Kidney glomerular epithelial cell (primary cell): ENCODE data around the gene B4GALT1.
"Not testable (repeated sequence)": the region's sequence is repeated elsewhere in the genome, so short reads cannot be mapped to it uniquely, and the experiment has no call there.

ENCODE experiments used
- DNase-seq: peaks from one replicate; lab custom pipeline; 2025; lab: John Stamatoyannopoulos, UW

Gene B4GALT1

GRCh38 chr9:33184963-33185362 is 17.8 kb upstream of the B4GALT1 start:
- DNase-seq: no peak

DNA sequence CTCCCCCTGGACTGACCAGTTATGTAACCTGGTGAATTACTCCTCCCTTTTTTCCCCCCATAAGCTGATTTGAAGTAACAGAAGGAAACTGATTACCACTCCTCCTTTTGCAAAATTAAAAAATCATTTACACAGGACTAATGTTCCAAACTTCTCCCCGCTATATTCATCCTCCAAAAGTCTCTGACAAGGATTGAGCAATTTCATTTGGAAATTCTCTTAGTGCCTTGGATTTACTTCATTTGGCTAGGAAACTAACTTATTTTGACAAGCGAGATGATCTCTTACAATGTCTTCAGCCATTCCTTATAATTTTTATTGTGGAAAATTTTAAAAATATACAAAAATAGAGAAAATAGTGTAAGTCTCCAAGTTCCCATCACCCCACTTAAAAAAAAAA is 15.4 kb upstream of the B4GALT1 start:
- DNase-seq: no peak

DNA sequence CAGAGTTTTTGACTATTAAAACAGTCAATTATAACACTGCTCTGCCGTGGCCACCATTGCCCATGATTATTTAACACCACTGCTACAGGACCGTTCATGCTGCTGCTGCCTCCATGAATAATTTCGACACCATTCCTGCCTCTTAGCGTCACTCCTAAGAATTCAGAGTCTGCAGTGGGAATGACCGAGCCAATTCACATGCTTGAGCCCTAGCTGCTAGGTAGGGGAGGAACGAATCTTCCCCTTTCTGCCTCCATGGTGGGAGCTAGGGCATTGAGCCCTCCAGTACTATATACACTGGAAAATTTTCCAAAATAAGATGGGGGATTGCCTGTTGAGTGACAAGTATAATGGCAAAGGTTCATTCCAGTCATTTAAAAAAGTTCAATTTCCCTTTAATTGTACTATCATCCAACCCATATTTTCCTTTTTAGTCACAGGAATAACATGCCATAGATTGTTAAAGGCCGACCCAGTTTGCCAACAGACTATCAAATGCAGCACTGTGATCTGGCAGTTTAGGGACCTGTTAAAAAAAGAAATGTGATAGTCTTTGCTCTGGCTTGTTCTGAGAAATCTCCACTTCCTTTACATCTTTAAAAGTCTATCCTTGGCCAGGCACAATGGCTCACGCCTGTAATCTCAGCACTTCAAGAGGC is 13.5 kb upstream of the B4GALT1 start:
- peak; percentile 89 for DNase-seq

- DNase-seq: no peak
These were observed 12.0 kb upstream of the B4GALT1 start for GRCh38 chr9:33178972-33179697.

DNA sequence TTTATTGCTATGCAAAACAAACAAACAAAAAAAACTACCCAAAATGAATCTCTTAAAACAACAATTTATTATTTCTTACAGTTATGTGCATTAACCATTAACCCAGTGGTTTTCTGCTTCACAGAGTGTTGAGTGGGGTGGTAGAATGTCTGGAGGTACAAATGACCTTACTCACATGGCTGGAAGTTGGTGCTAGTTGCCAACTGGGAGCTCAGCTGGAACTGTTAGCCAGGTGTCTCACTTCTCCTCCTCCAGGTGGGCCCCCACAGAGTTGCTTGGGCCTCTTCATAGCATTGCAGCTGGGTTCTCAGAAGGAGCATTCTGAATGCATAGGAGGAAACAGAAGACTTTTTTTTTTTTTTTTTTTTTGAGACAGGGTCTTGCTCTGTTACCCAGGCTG is 10.5 kb upstream of the B4GALT1 start:
- DNase-seq: peak; percentile 88

DNA sequence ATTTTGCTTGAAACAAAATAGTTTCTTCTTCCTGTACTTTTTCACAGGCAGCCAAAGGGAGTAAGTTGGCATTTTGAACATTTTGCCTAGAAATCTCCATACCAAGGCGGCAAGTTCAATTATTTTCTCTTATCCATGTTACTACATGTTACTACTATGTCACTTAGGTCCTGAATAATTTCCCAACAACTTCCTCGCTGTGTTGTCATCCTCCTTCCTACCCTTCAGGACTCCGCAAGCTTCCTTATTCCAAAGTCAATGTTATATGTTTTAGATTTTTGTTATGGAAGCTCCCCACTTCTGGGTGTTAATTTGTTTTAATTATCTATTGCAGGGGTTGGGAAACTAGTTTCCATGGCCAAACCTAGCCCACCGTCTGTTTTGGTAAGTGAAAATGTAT is 9.9 kb upstream of the B4GALT1 start:
- DNase-seq: no peak

- peak; percentile 82 for DNase-seq
These were observed 8.7 kb upstream of the B4GALT1 start for GRCh38 chr9:33175649-33176325.

DNA sequence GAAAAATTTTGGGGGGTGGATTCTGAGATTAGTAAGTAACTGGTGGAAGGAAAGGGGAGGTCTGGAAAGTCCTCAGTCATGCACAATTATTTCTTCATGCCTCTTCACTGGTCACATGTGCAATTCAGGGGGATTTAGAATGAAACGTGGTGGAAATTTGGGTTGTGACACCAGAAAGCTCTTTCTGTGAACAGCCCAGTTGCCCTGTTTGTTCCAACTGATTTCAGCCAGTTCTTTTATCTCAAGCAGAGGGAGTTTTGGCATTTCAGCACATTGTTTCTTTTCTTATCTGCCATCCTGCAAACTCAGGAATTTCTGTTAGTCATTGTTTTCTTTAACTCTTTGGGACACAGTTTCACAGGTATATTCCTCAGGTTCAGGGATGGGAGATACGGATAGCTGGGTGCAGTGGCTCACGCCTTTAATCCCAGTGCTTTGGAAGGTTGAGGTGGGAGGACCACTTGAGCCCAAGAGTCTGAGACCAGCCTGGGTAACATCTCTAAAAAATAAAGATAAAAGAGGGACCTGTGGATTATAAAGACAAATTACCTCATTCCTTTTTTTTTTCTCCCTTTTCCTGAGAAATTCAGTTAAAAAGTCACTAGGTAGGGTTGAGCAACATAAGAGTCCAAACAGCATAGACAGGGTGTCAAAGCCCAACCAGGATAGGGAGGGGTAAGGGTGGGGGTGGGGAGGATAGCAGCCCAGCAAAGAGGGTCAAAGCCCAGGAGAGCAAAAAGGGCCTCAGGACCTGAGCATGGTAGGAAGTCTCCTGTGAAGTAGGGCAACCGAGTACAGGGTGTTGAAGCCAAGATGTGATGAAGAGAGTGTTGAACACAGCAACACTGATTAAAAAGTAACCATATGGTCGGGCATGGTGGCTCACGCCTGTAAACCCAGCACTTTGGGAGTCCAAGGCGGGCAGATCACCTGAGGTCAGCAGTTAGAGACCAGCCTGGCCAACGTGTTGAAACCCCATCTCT is 5.4 kb upstream of the B4GALT1 start:
- DNase-seq: peak; percentile 85

- peak; percentile 47 for DNase-seq
These were observed 3.6 kb upstream of the B4GALT1 start for GRCh38 chr9:33170464-33171415.

- DNase-seq: no peak
These were observed 1.9 kb upstream of the B4GALT1 start for GRCh38 chr9:33168941-33169544.

DNA sequence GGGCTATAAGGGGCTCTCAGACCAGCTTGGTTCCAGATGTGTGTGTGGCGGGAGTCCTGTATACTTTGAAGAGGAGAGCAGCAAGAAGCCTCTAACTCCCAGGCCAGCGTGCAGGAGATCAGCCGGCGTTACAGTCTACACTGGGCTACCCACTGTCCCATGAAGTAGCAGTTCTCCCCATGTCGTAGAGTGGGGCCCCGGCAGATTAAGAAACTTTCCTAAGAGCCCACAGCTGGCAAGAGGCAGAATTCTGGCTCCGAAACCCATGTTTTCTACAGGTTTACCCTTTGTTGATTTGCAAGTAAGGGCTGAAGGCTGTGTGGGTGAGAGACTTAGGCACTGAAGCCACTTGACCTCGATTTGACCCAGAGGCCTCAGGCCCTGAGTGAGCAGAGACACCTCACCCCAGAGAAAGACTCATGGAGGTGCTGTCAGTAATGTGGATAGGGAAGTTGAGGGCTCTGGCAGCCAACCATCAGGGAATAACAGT is 881 bp upstream of the B4GALT1 start:
- no peak for DNase-seq

DNA sequence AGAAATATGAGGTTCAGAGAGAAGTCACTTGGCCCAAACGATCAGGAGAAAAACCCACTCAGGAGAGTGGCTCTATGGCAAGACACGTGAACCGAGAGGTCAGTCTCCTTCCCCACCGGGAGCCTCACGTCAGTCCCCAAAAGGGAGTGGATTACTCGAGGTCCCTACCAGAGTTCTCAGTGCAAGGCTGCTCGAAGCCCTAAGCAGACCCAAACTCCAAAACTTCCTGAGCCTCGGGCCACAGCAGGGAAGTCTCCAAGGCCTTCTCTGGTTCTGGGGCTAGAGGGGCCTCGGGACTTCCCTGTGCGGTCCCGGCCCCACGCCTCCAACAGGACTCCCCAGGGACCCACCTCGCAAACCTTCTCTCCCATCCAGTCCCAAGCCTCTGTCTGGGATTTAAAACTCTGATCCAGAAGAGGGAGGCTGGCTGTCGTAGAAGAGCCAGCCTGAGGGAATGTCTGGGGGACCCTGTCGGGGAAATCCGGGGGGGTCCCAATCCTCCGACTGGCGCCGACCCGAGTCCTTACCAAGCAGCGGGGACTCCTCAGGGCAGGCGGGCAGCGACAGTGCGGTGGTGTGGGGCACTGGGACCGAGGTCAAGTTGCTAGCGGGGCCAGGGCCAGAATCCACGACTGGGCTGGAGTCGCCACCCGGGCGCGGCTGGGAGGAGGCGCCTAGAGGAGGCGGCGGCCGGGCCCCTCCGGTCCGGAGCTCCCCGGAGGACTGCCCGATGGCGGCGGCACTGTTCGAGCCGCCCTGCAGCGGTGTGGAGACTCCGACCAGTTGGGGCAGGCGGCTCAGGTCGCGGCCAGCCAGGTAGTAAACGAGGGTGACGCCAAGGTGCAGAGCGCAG is 679 bp downstream of the B4GALT1 start:
- DNase-seq: no peak

GRCh38 chr9:33165263-33166151 is 1.6 kb downstream of the B4GALT1 start:
- DNase-seq: peak; percentile 32

DNA sequence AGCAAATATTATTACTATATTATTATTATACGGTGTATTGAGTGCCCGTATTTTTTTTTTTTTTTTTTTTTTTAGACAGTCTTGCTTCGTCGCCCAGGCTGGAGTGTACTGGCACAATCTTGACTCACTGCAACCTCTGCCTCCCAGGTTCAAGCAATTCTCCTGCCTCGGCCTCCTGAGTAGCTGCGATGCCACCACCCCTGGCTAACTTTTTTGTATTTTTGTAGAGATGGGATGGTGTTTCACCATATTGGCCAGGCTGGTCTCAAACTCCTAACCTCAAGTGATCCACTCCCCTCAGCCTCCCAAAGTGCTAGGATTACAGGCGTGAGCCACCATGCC is 2.2 kb downstream of the B4GALT1 start:
- not testable (repeated sequence) for DNase-seq

- DNase-seq: no peak
These were observed 2.9 kb downstream of the B4GALT1 start for GRCh38 chr9:33164138-33164809.

DNA sequence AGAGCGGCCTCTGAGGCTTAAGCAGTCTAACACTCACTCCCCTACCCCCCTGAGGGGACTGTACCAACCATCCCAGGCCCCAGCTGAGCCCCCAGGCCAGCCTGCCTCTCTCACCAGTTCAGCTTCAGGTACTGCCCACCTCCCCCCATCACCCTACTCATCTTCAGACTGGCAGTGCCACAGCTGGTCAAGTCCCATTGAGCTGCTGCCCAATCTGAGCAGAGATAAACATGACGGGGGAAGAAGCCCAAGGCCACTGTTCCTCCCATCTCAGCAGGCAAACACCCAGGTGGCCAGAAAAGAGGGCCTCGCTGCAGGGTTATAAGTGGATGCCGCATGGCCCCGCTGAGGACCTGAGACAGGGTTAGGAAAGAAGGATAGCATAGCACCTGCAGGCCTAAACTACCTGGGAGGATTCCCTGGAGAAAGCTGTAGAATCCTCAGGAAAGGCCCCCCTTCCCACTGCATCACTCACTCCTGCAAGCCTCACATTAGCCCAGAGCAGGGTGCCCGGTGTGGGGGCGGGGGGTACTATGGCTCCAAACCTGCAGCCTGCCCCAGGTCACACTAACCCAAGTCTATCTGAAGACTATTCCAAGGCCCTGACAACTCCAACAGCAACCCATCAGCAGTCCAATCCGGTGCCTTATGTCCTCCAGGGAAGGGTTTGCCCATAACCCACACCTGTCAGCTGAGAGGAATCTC is 3.6 kb downstream of the B4GALT1 start:
- DNase-seq: no peak

DNA sequence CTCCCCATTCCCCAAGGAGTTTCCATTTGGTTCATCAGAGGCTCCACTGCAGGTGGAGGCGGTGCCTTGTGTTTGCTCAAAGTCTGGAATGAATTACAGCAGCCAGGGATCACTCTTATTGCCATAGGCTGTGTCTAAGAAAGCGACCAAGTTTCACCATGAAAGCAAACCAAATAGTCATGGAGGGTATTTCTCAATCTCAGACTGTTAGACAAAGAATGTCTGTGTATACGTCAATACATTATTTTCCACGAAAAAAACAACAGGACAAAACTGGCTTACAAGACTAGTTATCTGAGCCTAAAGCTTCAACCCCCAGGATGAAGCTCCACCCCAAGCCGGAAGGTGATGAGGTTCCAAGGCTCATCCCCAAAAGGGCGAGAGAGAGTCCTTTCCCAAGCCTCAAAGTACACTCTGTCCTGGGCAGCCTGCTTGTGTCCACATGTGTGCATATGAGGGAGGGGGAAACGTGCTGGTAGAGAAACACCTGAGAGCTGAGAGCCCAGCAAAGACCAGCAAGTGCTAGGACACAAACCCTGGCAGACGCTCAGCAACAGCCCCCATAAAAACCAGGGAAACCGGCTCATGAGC is 4.3 kb downstream of the B4GALT1 start:
- no peak for DNase-seq
